Neural progenitor cell (in vitro differentiated cells): ENCODE data around the gene RAB11FIP3. TPM values are rescaled to one million over a fixed set of nuclear protein-coding genes. Genes with fewer than 3 reads are reported as not detected.

Source experiments
- DNase-seq: peaks from one replicate; pipeline ENCODE4 v3.0.0-alpha.2; 2016; ENCODE audit warnings: low spot score
- H2AFZ ChIP-seq: fragments of 200-600 bp; sonication (generic); replicated peaks from 2 replicates; pipeline ENCODE4 v1.6.1; 2016; ENCODE audit warnings: antibody characterized with exemption
- H3F3A ChIP-seq: fragments of 200-600 bp; sonication (generic); 2 replicates; pipeline ENCODE4 v1.6.1; 2016; ENCODE audit warnings: antibody characterized with exemption, low read depth
- H3K27ac ChIP-seq: fragments of 200-600 bp; sonication (generic); 2 replicates; pipeline ENCODE4 v1.5.1; 2016; ENCODE audit warnings: mild to moderate bottlenecking
- H3K27me3 ChIP-seq: fragments of 200-600 bp; sonication (generic); 2 replicates; pipeline ENCODE4 v1.6.1; 2016; ENCODE audit warnings: mild to moderate bottlenecking, moderate library complexity
- H3K36me3 ChIP-seq: fragments of 200-600 bp; sonication (generic); 2 replicates; pipeline ENCODE4 v1.5.1; 2016
- H3K4me1 ChIP-seq: fragments of 200-600 bp; sonication (generic); 2 replicates; pipeline ENCODE4 v1.6.1; 2016; ENCODE audit warnings: mixed run types
- H3K4me2 ChIP-seq: fragments of 200-600 bp; sonication (generic); 2 replicates; pipeline ENCODE4 v1.6.1; 2016
- H3K4me3 ChIP-seq: fragments of 200-600 bp; sonication (generic); 2 replicates; pipeline ENCODE4 v1.5.1; 2016
- H3K79me2 ChIP-seq: fragments of 200-600 bp; sonication (generic); 2 replicates; pipeline ENCODE4 v1.6.1; 2016; ENCODE audit warnings: low read depth
- H3K9ac ChIP-seq: fragments of 200-600 bp; sonication (generic); 2 replicates; pipeline ENCODE4 v1.6.1; 2016
- H3K9me3 ChIP-seq: fragments of 200-600 bp; sonication (generic); 2 replicates; pipeline ENCODE4 v1.5.1; 2016; ENCODE audit warnings: low read depth
- H4K20me1 ChIP-seq: fragments of 200-600 bp; sonication (generic); 2 replicates; pipeline ENCODE4 v1.6.1; 2016; ENCODE audit warnings: low read depth
- H3K27ac Mint-ChIP-seq: 3 replicates; pipeline ENCODE4 v1.8.0; 2021; ENCODE audit warnings: mixed read lengths
- H3K27me3 Mint-ChIP-seq: 2 replicates; pipeline ENCODE4 v1.8.0; 2022; ENCODE audit warnings: low read depth, mild to moderate bottlenecking, inconsistent platforms, moderate library complexity, mixed read lengths; ENCODE audit not compliant: insufficient read depth
- H3K36me3 Mint-ChIP-seq: 3 replicates; pipeline ENCODE4 v1.8.0; 2021; ENCODE audit warnings: mixed read lengths
- H3K4me1 Mint-ChIP-seq: 3 replicates; pipeline ENCODE4 v1.8.0; 2021; ENCODE audit warnings: mixed read lengths
- H3K4me3 Mint-ChIP-seq: 3 replicates; pipeline ENCODE4 v1.8.0; 2021; ENCODE audit warnings: mild to moderate bottlenecking, moderate library complexity, mixed read lengths
- H3K9me3 Mint-ChIP-seq: 3 replicates; pipeline ENCODE4 v1.8.0; 2020; ENCODE audit warnings: mixed read lengths
- CTCF ChIP-seq: fragments of 200-600 bp; sonication (generic); IDR thresholded peaks from 2 replicates; pipeline ENCODE4 v1.5.1; 2017; ENCODE audit warnings: antibody characterized with exemption, mild to moderate bottlenecking
- EZH2 ChIP-seq: fragments of 200-600 bp; sonication (generic); IDR thresholded peaks from 2 replicates; pipeline ENCODE4 v1.6.1; 2017; ENCODE audit warnings: antibody characterized with exemption, mild to moderate bottlenecking, moderate library complexity
- EZH2phosphoT487 ChIP-seq: fragments of 200-600 bp; sonication (generic); IDR thresholded peaks from 2 replicates; pipeline ENCODE4 v1.6.1; 2017; ENCODE audit warnings: antibody characterized with exemption
- total RNA-seq: library from RNA; depleted of rRNA; stranded (reverse); fragments of >200 nt; gene quantifications from 2 replicates; pipeline ENCODE4 v1.2.3, GENCODE V29; 2015; ENCODE audit warnings: low replicate concordance

Gene RAB11FIP3
- total RNA-seq, 1 donor from 2014 or later, result 15.5 TPM

GRCh38 chr16:554297-554621 lies 128.8 kb downstream of the RAB11FIP3 start:
- Histone ChIP-seq H3K79me2 (no peaks in the 10 kb centered on the region), H2AFZ (no peak overlapping the region), H3K27ac (no peak overlapping the region), H3K4me2 (no peak overlapping the region), H3K9me3 (no peaks in the 10 kb centered on the region), H3K4me1 (no peaks in the 10 kb centered on the region), H3K4me3 (no peak overlapping the region), H3K27me3 (peaks cover 22% of the 10 kb centered on the region), H3K36me3 (no peaks in the 10 kb centered on the region), H4K20me1 (peaks cover 4% of the 10 kb centered on the region), H3F3A (peaks cover 9% of the 10 kb centered on the region), H3K9ac (no peak overlapping the region)
- peak overlapping the region; percentile 54 for H3K27ac Mint-ChIP-seq
- H3K4me1 Mint-ChIP-seq, result peaks cover 3% of the 10 kb centered on the region
- DNase-seq, result no peak
- H3K9me3 Mint-ChIP-seq, result no peaks in the 10 kb centered on the region
- H3K36me3 Mint-ChIP-seq, result no peaks in the 10 kb centered on the region
- H3K4me3 Mint-ChIP-seq, result no peak overlapping the region
- peaks cover 12% of the 10 kb centered on the region for H3K27me3 Mint-ChIP-seq
- no peak for TF ChIP-seq CTCF
- no peak for TF ChIP-seq EZH2phosphoT487
- no peak for TF ChIP-seq EZH2

- Histone ChIP-seq H3K4me1 (peaks cover 4% of the 10 kb centered on the region), H2AFZ (no peak overlapping the region), H3K9ac (no peak overlapping the region), H3K9me3 (no peaks in the 10 kb centered on the region), H4K20me1 (peaks cover 9% of the 10 kb centered on the region), H3K4me3 (no peak overlapping the region), H3K27me3 (peaks cover 28% of the 10 kb centered on the region), H3K27ac (no peak overlapping the region), H3K4me2 (no peak overlapping the region), H3F3A (peaks cover 12% of the 10 kb centered on the region), H3K79me2 (no peaks in the 10 kb centered on the region), H3K36me3 (no peaks in the 10 kb centered on the region)
- Mint-ChIP-seq H3K4me3 (no peak overlapping the region), H3K9me3 (no peaks in the 10 kb centered on the region), H3K27me3 (peaks cover 15% of the 10 kb centered on the region), H3K4me1 (peaks cover 3% of the 10 kb centered on the region), H3K27ac (no peak overlapping the region), H3K36me3 (no peaks in the 10 kb centered on the region)
- TF ChIP-seq EZH2, result no peak
- TF ChIP-seq CTCF, result no peak
- TF ChIP-seq EZH2phosphoT487, result no peak
- DNase-seq, result no peak
These were observed 129.4 kb downstream of the RAB11FIP3 start for GRCh38 chr16:554640-555365.

GRCh38 chr16:555528-556473 lies 130.4 kb downstream of the RAB11FIP3 start:
- no peak overlapping the region for H2AFZ ChIP-seq
- H3K27me3 ChIP-seq, result peaks cover 38% of the 10 kb centered on the region
- Mint-ChIP-seq H3K27ac (no peak overlapping the region), H3K4me3 (no peak overlapping the region), H3K4me1 (peaks cover 3% of the 10 kb centered on the region), H3K36me3 (no peaks in the 10 kb centered on the region), H3K9me3 (no peaks in the 10 kb centered on the region), H3K27me3 (peaks cover 15% of the 10 kb centered on the region)
- H3K4me3 ChIP-seq, result no peak overlapping the region
- H3K9me3 ChIP-seq, result no peaks in the 10 kb centered on the region
- TF ChIP-seq EZH2 (no peak), EZH2phosphoT487 (no peak), CTCF (no peak)
- H3K79me2 ChIP-seq, result no peaks in the 10 kb centered on the region
- peaks cover 10% of the 10 kb centered on the region for H4K20me1 ChIP-seq
- H3K36me3 ChIP-seq, result no peaks in the 10 kb centered on the region
- H3K4me1 ChIP-seq, result peaks cover 5% of the 10 kb centered on the region
- H3K27ac ChIP-seq, result no peak overlapping the region
- no peak overlapping the region for H3K9ac ChIP-seq
- no peak overlapping the region for H3K4me2 ChIP-seq
- peaks cover 12% of the 10 kb centered on the region for H3F3A ChIP-seq
- DNase-seq, result no peak
